OCI-LY1 (cell line): ENCODE results near the gene ST7.

Experiments
- H2AFZ ChIP-seq: fragments of 200-600 bp; sonication (generic), shearing (Covaris generic); 2 replicates; pipeline ENCODE4 v1.6.0; 2014; ENCODE audit warnings: antibody characterized with exemption, mild to moderate bottlenecking, low read length
- H3F3A ChIP-seq: fragments of 200-600 bp; sonication (generic), shearing (Covaris generic); 2 replicates; pipeline ENCODE4 v1.6.0; 2014; ENCODE audit warnings: mild to moderate bottlenecking, antibody characterized with exemption, low read length, moderate library complexity; ENCODE audit not compliant: insufficient read depth
- H3K27ac ChIP-seq: fragments of 200-600 bp; sonication (generic); 2 replicates; pipeline ENCODE4 v1.5.1; 2014; ENCODE audit warnings: low read length, mixed run types, mild to moderate bottlenecking, low read depth; ENCODE audit not compliant: poor library complexity, severe bottlenecking
- H3K27me3 ChIP-seq: fragments of 200-600 bp; sonication (generic); 2 replicates; pipeline ENCODE4 v1.6.0; 2014; ENCODE audit warnings: antibody characterized with exemption, mild to moderate bottlenecking, low read length, moderate library complexity; ENCODE audit not compliant: insufficient read depth
- H3K36me3 ChIP-seq: fragments of 200-600 bp; sonication (generic); 2 replicates; pipeline ENCODE4 v1.6.1; 2014; ENCODE audit warnings: mild to moderate bottlenecking, antibody characterized with exemption, low read length, moderate library complexity, mixed read lengths; ENCODE audit not compliant: insufficient read depth
- H3K4me1 ChIP-seq: fragments of 200-600 bp; sonication (generic); 2 replicates; pipeline ENCODE4 v1.5.1; 2014; ENCODE audit warnings: mild to moderate bottlenecking, low read length, moderate library complexity; ENCODE audit not compliant: insufficient read depth, severe bottlenecking
- H3K4me2 ChIP-seq: fragments of 200-600 bp; sonication (generic), shearing (Covaris generic); 2 replicates; pipeline ENCODE4 v1.6.1; 2014; ENCODE audit warnings: low read length
- H3K4me3 ChIP-seq: fragments of 200-600 bp; sonication (generic); 2 replicates; pipeline ENCODE4 v1.5.1; 2014; ENCODE audit warnings: low read length, low read depth, mild to moderate bottlenecking, mixed read lengths; ENCODE audit not compliant: poor library complexity, severe bottlenecking
- H3K79me2 ChIP-seq: fragments of 200-600 bp; shearing (Covaris generic); 2 replicates; pipeline ENCODE4 v1.6.1; 2016; ENCODE audit warnings: mixed run types, low read length, mixed read lengths; ENCODE audit not compliant: insufficient read depth
- H3K9ac ChIP-seq: fragments of 200-600 bp; sonication (generic), shearing (Covaris generic); 2 replicates; pipeline ENCODE4 v1.6.1; 2014; ENCODE audit warnings: mild to moderate bottlenecking, low read length, mixed read lengths
- H3K9me2 ChIP-seq: fragments of 200-600 bp; sonication (generic), shearing (Covaris generic); 2 replicates; pipeline ENCODE4 v1.6.1; 2014; ENCODE audit warnings: low read depth, mild to moderate bottlenecking, low read length, mixed read lengths
- H3K9me3 ChIP-seq: fragments of 200-600 bp; shearing (Covaris generic); 2 replicates; pipeline ENCODE4 v1.6.1; 2014; ENCODE audit warnings: low read length, mixed read lengths
- H4K20me1 ChIP-seq: fragments of 200-600 bp; sonication (generic), shearing (Covaris generic); 2 replicates; pipeline ENCODE4 v1.6.0; 2016; ENCODE audit warnings: mild to moderate bottlenecking, low read length; ENCODE audit not compliant: insufficient read depth
- EZH2 ChIP-seq: fragments of 200-600 bp; sonication (generic), shearing (Covaris generic); IDR thresholded peaks from 2 replicates; pipeline ENCODE4 v1.8.0; 2017; ENCODE audit warnings: borderline replicate concordance, mixed run types, mild to moderate bottlenecking, antibody characterized with exemption, low read length, moderate library complexity, mixed read lengths
- TF ChIP-seq, protein P1 (sequence below): fragments of 200-600 bp; sonication (generic), shearing (Covaris generic); IDR thresholded peaks from 2 replicates; pipeline ENCODE4 v1.5.1; 2017; ENCODE audit warnings: mild to moderate bottlenecking, antibody characterized with exemption, low read length, moderate library complexity, mixed read lengths

The ST7 gene

DNA sequence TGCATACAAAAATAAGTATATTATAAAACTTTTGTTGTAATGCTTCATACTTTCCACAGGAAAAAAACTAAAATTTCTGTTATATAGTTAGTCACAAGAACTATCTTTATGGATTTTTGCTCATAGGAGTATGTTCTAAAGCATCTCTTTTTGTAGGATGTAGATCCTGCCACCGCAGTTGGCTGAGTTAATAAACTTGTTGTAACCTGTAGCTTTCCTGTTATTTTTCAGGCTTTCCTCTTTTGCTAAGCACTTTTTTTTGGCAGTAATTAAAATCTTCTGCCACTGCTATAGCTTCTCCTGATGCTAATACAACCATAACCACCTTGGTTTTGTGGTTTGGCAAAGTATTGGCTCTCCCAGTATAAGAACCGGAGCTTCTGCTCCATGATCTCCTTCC lies 309.2 kb downstream of the ST7 start:
- H3K9me2 ChIP-seq, result no peaks in the 10 kb centered on the region
- TF ChIP-seq, protein P1, sequence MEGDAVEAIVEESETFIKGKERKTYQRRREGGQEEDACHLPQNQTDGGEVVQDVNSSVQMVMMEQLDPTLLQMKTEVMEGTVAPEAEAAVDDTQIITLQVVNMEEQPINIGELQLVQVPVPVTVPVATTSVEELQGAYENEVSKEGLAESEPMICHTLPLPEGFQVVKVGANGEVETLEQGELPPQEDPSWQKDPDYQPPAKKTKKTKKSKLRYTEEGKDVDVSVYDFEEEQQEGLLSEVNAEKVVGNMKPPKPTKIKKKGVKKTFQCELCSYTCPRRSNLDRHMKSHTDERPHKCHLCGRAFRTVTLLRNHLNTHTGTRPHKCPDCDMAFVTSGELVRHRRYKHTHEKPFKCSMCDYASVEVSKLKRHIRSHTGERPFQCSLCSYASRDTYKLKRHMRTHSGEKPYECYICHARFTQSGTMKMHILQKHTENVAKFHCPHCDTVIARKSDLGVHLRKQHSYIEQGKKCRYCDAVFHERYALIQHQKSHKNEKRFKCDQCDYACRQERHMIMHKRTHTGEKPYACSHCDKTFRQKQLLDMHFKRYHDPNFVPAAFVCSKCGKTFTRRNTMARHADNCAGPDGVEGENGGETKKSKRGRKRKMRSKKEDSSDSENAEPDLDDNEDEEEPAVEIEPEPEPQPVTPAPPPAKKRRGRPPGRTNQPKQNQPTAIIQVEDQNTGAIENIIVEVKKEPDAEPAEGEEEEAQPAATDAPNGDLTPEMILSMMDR, result no peak
- no peak for TF ChIP-seq EZH2
- H3K9me3 ChIP-seq, result no peaks in the 10 kb centered on the region

DNA sequence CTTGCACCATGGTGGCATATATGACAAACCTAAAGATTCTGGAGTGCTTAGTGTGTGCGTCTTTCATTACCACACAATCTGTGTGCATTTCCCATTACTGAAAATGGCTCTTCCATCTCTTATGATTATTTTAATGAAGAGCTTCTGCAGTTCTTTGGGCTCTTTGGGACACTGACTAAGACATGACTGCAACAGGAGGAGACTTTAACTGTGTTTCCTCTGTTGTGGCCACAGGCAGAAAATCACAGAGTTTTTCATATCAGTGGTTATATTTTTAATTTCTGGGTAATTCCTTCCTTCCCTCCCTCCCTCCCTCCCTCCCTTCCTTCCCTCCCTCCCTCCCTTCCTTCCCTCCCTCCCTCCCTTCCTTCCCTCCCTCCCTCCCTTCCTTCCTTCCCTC lies 311.4 kb downstream of the ST7 start:
- Histone ChIP-seq H3K27me3 (no peaks in the 10 kb centered on the region), H2AFZ (no peak overlapping the region), H3K4me3 (no peak overlapping the region), H3K9me3 (no peaks in the 10 kb centered on the region), H3K4me2 (no peak overlapping the region), H4K20me1 (no peaks in the 10 kb centered on the region), H3K4me1 (no peaks in the 10 kb centered on the region), H3K9ac (no peak overlapping the region), H3K9me2 (no peaks in the 10 kb centered on the region), H3K79me2 (no peaks in the 10 kb centered on the region), H3F3A (no peaks in the 10 kb centered on the region), H3K36me3 (no peaks in the 10 kb centered on the region), H3K27ac (no peak overlapping the region)
- TF ChIP-seq, protein P1, result no peak
- TF ChIP-seq EZH2, result no peak

More for the DNA sequence above, 309.2 kb downstream of the ST7 start:
- no peaks in the 10 kb centered on the region for H3K36me3 ChIP-seq
- no peak overlapping the region for H3K9ac ChIP-seq
- no peak overlapping the region for H3K4me3 ChIP-seq
- no peaks in the 10 kb centered on the region for H3K27me3 ChIP-seq
- H3K4me2 ChIP-seq, result no peak overlapping the region
- no peaks in the 10 kb centered on the region for H3K4me1 ChIP-seq
- no peaks in the 10 kb centered on the region for H3K79me2 ChIP-seq
- H3F3A ChIP-seq, result no peaks in the 10 kb centered on the region
- H2AFZ ChIP-seq, result no peak overlapping the region
- H3K27ac ChIP-seq, result no peak overlapping the region
- H4K20me1 ChIP-seq, result no peaks in the 10 kb centered on the region

DNA sequence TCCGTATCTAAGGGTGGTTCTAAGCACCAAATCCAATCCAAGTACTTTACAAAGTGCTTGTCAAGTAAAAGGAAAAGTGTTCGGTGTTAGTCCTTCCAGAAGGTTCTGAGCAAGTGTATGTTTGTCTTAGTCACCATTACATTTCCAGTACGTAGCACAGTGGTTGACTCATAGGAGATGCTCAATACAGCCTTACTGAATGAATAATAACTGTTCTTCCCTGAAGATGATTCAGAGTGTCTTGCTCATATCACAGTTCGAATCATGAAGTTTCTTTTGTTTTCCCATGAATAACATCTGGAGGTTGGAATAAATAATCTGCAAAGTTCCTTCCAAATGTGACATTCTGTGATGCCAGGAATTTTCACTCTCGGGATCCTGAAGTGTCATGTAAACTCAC lies 316.1 kb downstream of the ST7 start:
- Histone ChIP-seq H3K27me3 (no peaks in the 10 kb centered on the region), H3K9me3 (no peaks in the 10 kb centered on the region), H3K9ac (no peak overlapping the region), H3K79me2 (no peaks in the 10 kb centered on the region), H3K27ac (no peak overlapping the region), H3K4me3 (no peak overlapping the region), H3K9me2 (no peaks in the 10 kb centered on the region), H2AFZ (no peak overlapping the region), H3F3A (no peaks in the 10 kb centered on the region), H3K4me2 (no peak overlapping the region), H3K36me3 (no peaks in the 10 kb centered on the region), H3K4me1 (no peaks in the 10 kb centered on the region), H4K20me1 (no peaks in the 10 kb centered on the region)
- TF ChIP-seq EZH2, result no peak
- TF ChIP-seq, protein P1, result no peak
